HEK293 (cell line): ENCODE data around the gene PROB1.

ENCODE experiments used
- CTCF ChIA-PET: fragments of 350-600 bp; formaldehyde crosslinking; extraction: SDS; loops from one replicate; lab custom pipeline; 2021; ENCODE audit warnings: antibody characterized with exemption; lab: Yijun Ruan, JAX
- POLR2A ChIA-PET: fragments of 300-600 bp; formaldehyde crosslinking; extraction: SDS; loops from one replicate; lab custom pipeline; 2020; ENCODE audit warnings: antibody characterized with exemption, inconsistent platforms; lab: Yijun Ruan, JAX
- H3K27ac ChIP-seq: fragments of 200-500 bp; sonication (Bioruptor generic); 2 replicates; pipeline ENCODE4 v1.5.1; 2014; ENCODE audit warnings: low read depth, low read length, control low read depth, inconsistent platforms; ENCODE audit errors: extremely low read depth
- H3K36me3 ChIP-seq, 2 experiments: fragments of 200-500 bp in 1 of 2; sonication (Bioruptor generic) in 1 of 2; 1 replicate in 1 of 2; 2 replicates in 1 of 2; pipeline ENCODE4 v1.5.1; 2014 to 2017; ENCODE audit warnings: inconsistent platforms in 2 of 2, low read length in 2 of 2; ENCODE audit not compliant: control insufficient read depth in 2 of 2, insufficient read depth in 1 of 2
- H3K4me1 ChIP-seq: fragments of 200-500 bp; sonication (Bioruptor generic); 2 replicates; pipeline ENCODE4 v1.5.1; 2014; ENCODE audit warnings: mild to moderate bottlenecking, low read length, inconsistent platforms; ENCODE audit not compliant: control insufficient read depth, insufficient read depth
- H3K4me3 ChIP-seq: 2 replicates; pipeline ENCODE4 v1.5.1; 2011; ENCODE audit warnings: low read depth, mild to moderate bottlenecking, control low read depth, low read length, moderate library complexity
- H3K9me3 ChIP-seq: fragments of 200-500 bp; sonication (Bioruptor generic); 2 replicates; pipeline ENCODE4 v1.5.1; 2014; ENCODE audit warnings: low read depth, low read length, inconsistent platforms; ENCODE audit not compliant: control insufficient read depth, insufficient read depth
- GLI2 ChIP-seq: fragments of 450-650 bp; formaldehyde crosslinking; IDR thresholded peaks from 2 replicates; pipeline ENCODE4; 2017; ENCODE audit warnings: missing biosample characterization, missing genetic modification characterization, low read depth, borderline replicate concordance
- PRDM10 ChIP-seq: fragments of 450-650 bp; formaldehyde crosslinking; IDR thresholded peaks from 2 replicates; pipeline ENCODE4 v1.5.1; 2016; ENCODE audit warnings: missing biosample characterization, missing genetic modification characterization
- SCRT1 ChIP-seq: fragments of 450-650 bp; formaldehyde crosslinking; IDR thresholded peaks from 2 replicates; pipeline ENCODE4 v1.5.1; 2016; ENCODE audit warnings: missing biosample characterization, missing genetic modification characterization, borderline replicate concordance
- ZBTB20 ChIP-seq: fragments of 450-650 bp; formaldehyde crosslinking; IDR thresholded peaks from 2 replicates; pipeline ENCODE4 v1.5.1; 2016; ENCODE audit warnings: missing biosample characterization, missing genetic modification characterization
- ZFP41 ChIP-seq: fragments of 450-650 bp; formaldehyde crosslinking; IDR thresholded peaks from 2 replicates; pipeline ENCODE4 v1.5.1; 2016; ENCODE audit warnings: missing biosample characterization, missing genetic modification characterization, borderline replicate concordance
- ZIC2 ChIP-seq: fragments of 450-650 bp; formaldehyde crosslinking; IDR thresholded peaks from 2 replicates; pipeline ENCODE4 v1.5.1; 2016; ENCODE audit warnings: missing biosample characterization, missing genetic modification characterization
- ZNF211 ChIP-seq: fragments of 450-650 bp; formaldehyde crosslinking; IDR thresholded peaks from 2 replicates; pipeline ENCODE4 v1.5.1; 2016; ENCODE audit warnings: low read depth, missing biosample characterization, missing genetic modification characterization
- ZNF239 ChIP-seq: fragments of 450-650 bp; formaldehyde crosslinking; IDR thresholded peaks from 2 replicates; pipeline ENCODE4 v1.5.1; 2016; ENCODE audit warnings: missing biosample characterization, missing genetic modification characterization
- ZNF266 ChIP-seq: fragments of 450-650 bp; formaldehyde crosslinking; IDR thresholded peaks from 2 replicates; pipeline ENCODE4 v1.5.1; 2016; ENCODE audit warnings: missing biosample characterization, missing genetic modification characterization, low read depth
- ZNF274 ChIP-seq, 2 experiments: fragments of 200-500 bp in 1 of 2; fragments of 450-650 bp in 1 of 2; sonication (Bioruptor generic) in 1 of 2; formaldehyde crosslinking in 1 of 2; IDR thresholded peaks; 2 replicates each; pipeline versions ENCODE4 v1.5.1 to v1.6.1; 2014 to 2016; ENCODE audit warnings: borderline replicate concordance in 1 of 2, inconsistent platforms in 1 of 2, low read length in 1 of 2, missing biosample characterization in 1 of 2, missing genetic modification characterization in 1 of 2
- ZNF354C ChIP-seq: fragments of 450-650 bp; formaldehyde crosslinking; IDR thresholded peaks from 2 replicates; pipeline ENCODE4 v1.5.1; 2016; ENCODE audit warnings: missing biosample characterization, missing genetic modification characterization, low read depth, borderline replicate concordance
- ZNF514 ChIP-seq: fragments of 450-650 bp; formaldehyde crosslinking; IDR thresholded peaks from 2 replicates; pipeline ENCODE4 v1.5.1; 2016; ENCODE audit warnings: missing biosample characterization, missing genetic modification characterization
- ZNF549 ChIP-seq: fragments of 450-650 bp; IDR thresholded peaks from 2 replicates; pipeline ENCODE4 v1.5.1; 2018; ENCODE audit warnings: missing biosample characterization, missing genetic modification characterization, mild to moderate bottlenecking, inconsistent platforms, moderate library complexity
- ZSCAN16 ChIP-seq: fragments of 450-650 bp; formaldehyde crosslinking; IDR thresholded peaks from 2 replicates; pipeline ENCODE4 v1.5.1; 2016; ENCODE audit warnings: missing biosample characterization, missing genetic modification characterization
- ZXDB ChIP-seq: fragments of 450-650 bp; formaldehyde crosslinking; IDR thresholded peaks from 2 replicates; pipeline ENCODE4 v1.5.1; 2016; ENCODE audit warnings: missing biosample characterization, missing genetic modification characterization
- TF ChIP-seq, protein P1 (sequence below): fragments of 450-650 bp; formaldehyde crosslinking; IDR thresholded peaks from 2 replicates; pipeline ENCODE4 v1.5.1; 2017; ENCODE audit warnings: missing biosample characterization, missing genetic modification characterization

Gene PROB1

GRCh38 chr5:139378101-139378825 is 16.6 kb downstream of the PROB1 start:
- H3K4me1 ChIP-seq: no peaks in the 10 kb centered on the region
- ChIA-PET POLR2A (no interaction called here), CTCF (interaction anchor here (0.6 to 1.2 kb wide), 3 partner anchors 12 to 651 kb away, joined by 3 to 4 read pairs (median 3); no protein-coding TSS in a partner anchor)
- no peak overlapping the region for H3K4me3 ChIP-seq
- no peak overlapping the region for H3K27ac ChIP-seq
- H3K36me3 ChIP-seq: peaks cover under 1 to 14% of the 10 kb centered on the region in 2 experiments; a peak in 2 of 3 replicates
- no peaks in the 10 kb centered on the region for H3K9me3 ChIP-seq
- TF ChIP-seq ZNF274 (IDR thresholded peaks at IDR 0.05; ENCODE audit: low read length) (no peak), ZNF274 (tag by site-specific recombination; IDR thresholded peaks at IDR 0.05; ENCODE audit: borderline replicate concordance) (no peak), SCRT1 (tag by site-specific recombination) (no peak), ZFP41 (no peak), ZXDB (tag by site-specific recombination) (no peak), ZNF514 (tag by site-specific recombination) (no peak), ZNF354C (tag by site-specific recombination) (no peak), ZNF211 (tag by site-specific recombination) (no peak), ZNF239 (no peak)
- TF ChIP-seq, protein P1, sequence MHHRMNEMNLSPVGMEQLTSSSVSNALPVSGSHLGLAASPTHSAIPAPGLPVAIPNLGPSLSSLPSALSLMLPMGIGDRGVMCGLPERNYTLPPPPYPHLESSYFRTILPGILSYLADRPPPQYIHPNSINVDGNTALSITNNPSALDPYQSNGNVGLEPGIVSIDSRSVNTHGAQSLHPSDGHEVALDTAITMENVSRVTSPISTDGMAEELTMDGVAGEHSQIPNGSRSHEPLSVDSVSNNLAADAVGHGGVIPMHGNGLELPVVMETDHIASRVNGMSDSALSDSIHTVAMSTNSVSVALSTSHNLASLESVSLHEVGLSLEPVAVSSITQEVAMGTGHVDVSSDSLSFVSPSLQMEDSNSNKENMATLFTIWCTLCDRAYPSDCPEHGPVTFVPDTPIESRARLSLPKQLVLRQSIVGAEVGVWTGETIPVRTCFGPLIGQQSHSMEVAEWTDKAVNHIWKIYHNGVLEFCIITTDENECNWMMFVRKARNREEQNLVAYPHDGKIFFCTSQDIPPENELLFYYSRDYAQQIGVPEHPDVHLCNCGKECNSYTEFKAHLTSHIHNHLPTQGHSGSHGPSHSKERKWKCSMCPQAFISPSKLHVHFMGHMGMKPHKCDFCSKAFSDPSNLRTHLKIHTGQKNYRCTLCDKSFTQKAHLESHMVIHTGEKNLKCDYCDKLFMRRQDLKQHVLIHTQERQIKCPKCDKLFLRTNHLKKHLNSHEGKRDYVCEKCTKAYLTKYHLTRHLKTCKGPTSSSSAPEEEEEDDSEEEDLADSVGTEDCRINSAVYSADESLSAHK (tag by site-specific recombination): no peak

DNA sequence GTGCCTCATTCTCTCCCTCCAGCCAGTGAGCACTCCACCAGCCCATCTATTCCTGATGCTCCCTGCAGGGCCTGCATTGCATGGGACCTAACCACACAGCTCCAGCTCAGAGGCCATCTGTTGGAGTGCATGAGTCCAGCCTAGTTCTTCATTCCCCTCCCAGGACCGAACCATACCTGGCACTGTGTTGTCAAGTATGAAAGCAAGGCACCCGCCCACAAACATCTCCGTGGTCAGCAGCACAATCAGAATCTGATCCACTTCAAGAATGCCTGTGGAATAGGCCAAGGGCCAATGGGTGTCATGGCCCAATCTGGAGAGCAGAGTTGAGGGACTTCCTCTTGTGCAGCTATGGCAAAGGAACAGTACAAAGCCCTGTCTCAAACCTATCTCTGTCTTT is 17.7 kb downstream of the PROB1 start:
- Histone ChIP-seq H3K27ac (no peak overlapping the region), H3K9me3 (no peaks in the 10 kb centered on the region), H3K36me3 (peaks cover 10 to 17% of the 10 kb centered on the region in 2 experiments; a peak in 2 of 3 replicates), H3K4me3 (no peak overlapping the region), H3K4me1 (no peaks in the 10 kb centered on the region)
- POLR2A ChIA-PET: no interaction called here
- TF ChIP-seq ZIC2 (tag by site-specific recombination): peak; percentile 43
- TF ChIP-seq PRDM10 (tag by site-specific recombination): 0 out of 2 replicates have a peak, but pooled peaks have one; percentile 23
- no peak for TF ChIP-seq ZBTB20 (tag by site-specific recombination)
- CTCF ChIA-PET: no interaction called here

DNA sequence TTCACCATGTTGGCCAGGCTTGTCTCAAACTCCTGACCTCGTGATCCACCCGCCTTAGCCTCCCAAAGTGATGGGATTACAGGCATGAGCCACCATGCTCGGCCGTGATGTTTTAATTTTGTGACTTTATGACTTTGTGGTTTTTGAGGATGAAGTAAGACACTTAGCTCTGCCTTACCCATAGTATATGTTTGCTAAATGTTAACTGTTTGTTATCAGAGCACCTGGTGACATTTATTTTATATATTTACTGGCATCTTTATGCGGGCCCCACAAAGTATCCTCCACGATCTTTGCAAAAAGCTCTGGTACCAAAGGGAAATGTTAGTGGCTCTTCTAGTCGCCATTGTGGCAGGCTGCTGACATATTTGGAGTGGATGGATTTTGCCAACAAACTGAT is 18.5 kb downstream of the PROB1 start:
- CTCF ChIA-PET: interaction anchor here (0.6 kb wide), 1 partner anchor 9 kb away, joined by 3 read pairs; no protein-coding TSS in a partner anchor

More for the DNA sequence above, 18.5 kb downstream of the PROB1 start:
- Histone ChIP-seq H3K4me1 (no peaks in the 10 kb centered on the region), H3K27ac (no peak overlapping the region), H3K36me3 (peaks cover 10 to 26% of the 10 kb centered on the region in 2 experiments; a peak in 2 of 3 replicates)
- POLR2A ChIA-PET: interaction anchor here (0.6 kb wide), 1 partner anchor 8 kb away, joined by 3 read pairs; no protein-coding TSS in a partner anchor
- no peak for TF ChIP-seq GLI2 (tag by site-specific recombination)
- no peak for TF ChIP-seq ZNF549
- TF ChIP-seq ZSCAN16: peak; percentile 95
- TF ChIP-seq ZNF266: no peak
- TF ChIP-seq, all 188 proteins: peak for 1
- Histone ChIP-seq H3K9me3 (no peaks in the 10 kb centered on the region), H3K4me3 (no peak overlapping the region)
